Keratinocyte (primary cell): ENCODE measurements around the gene HOMER3. TPM values are rescaled to one million over a fixed set of nuclear protein-coding genes. Genes with fewer than 3 reads are reported as not detected.

ENCODE experiments used
- DNase-seq: peaks from one replicate; pipeline ENCODE4 v3.0.0-alpha.2; 2011; ENCODE audit warnings: low read depth, missing footprints, low spot score
- FAIRE-seq: peaks from 2 replicates; lab custom pipeline; 2011; peaks lifted over from hg19 to GRCh38; lab: Jason Lieb, UNC
- H2AFZ ChIP-seq: 2 replicates; pipeline ENCODE4 v1.6.0; 2012; ENCODE audit warnings: low read length, control low read depth, inconsistent platforms; ENCODE audit not compliant: control insufficient read depth
- H3K27ac ChIP-seq: 2 replicates; pipeline ENCODE4 v1.5.1; 2011; ENCODE audit warnings: low read length; ENCODE audit not compliant: control insufficient read depth, insufficient read depth
- H3K27me3 ChIP-seq: 3 replicates; pipeline ENCODE4 v1.6.0; 2011; ENCODE audit warnings: low read length; ENCODE audit not compliant: control insufficient read depth, insufficient read depth; ENCODE audit errors: extremely low read depth
- H3K36me3 ChIP-seq, 2 experiments: 2 replicates in 1 of 2; 3 replicates in 1 of 2; pipeline ENCODE4 v1.5.1; 2011; ENCODE audit warnings: low read length in 2 of 2, mild to moderate bottlenecking in 1 of 2; ENCODE audit not compliant: control insufficient read depth in 2 of 2, insufficient read depth in 2 of 2; ENCODE audit errors: extremely low read depth in 1 of 2
- H3K4me1 ChIP-seq: 3 replicates; pipeline ENCODE4 v1.5.1; 2011; ENCODE audit warnings: low read length; ENCODE audit not compliant: control insufficient read depth, insufficient read depth; ENCODE audit errors: extremely low read depth
- H3K4me2 ChIP-seq: 3 replicates; pipeline ENCODE4 v1.6.0; 2011; ENCODE audit warnings: low read depth, low read length; ENCODE audit not compliant: control insufficient read depth, insufficient read depth; ENCODE audit errors: extremely low read depth
- H3K4me3 ChIP-seq, 3 experiments: fragments of 200-600 bp in 1 of 3; sonication (generic) in 1 of 3; 2 replicates in 2 of 3; 3 replicates in 1 of 3; pipeline ENCODE4 v1.5.1; 2011 to 2016; ENCODE audit warnings: low read length in 3 of 3, mild to moderate bottlenecking in 3 of 3, control low read depth in 2 of 3, inconsistent platforms in 1 of 3, low read depth in 1 of 3, mixed read lengths in 1 of 3, mixed run types in 1 of 3, moderate library complexity in 1 of 3; ENCODE audit not compliant: control insufficient read depth in 2 of 3, insufficient read depth in 2 of 3; ENCODE audit errors: extremely low read depth in 1 of 3
- H3K79me2 ChIP-seq: 2 replicates; pipeline ENCODE4 v1.6.0; 2012; ENCODE audit warnings: low read length; ENCODE audit not compliant: control insufficient read depth, insufficient read depth
- H3K9ac ChIP-seq: 3 replicates; pipeline ENCODE4 v1.6.0; 2011; ENCODE audit warnings: low read length; ENCODE audit not compliant: control insufficient read depth, insufficient read depth; ENCODE audit errors: extremely low read depth
- H3K9me1 ChIP-seq: 3 replicates; pipeline ENCODE4 v1.6.0; 2011; ENCODE audit warnings: low read length; ENCODE audit not compliant: control insufficient read depth, insufficient read depth; ENCODE audit errors: extremely low read depth
- H3K9me3 ChIP-seq: 2 replicates; pipeline ENCODE4 v1.5.1; 2012; ENCODE audit warnings: low read depth, low read length; ENCODE audit not compliant: control insufficient read depth
- H4K20me1 ChIP-seq: 3 replicates; pipeline ENCODE4 v1.6.0; 2011; ENCODE audit warnings: low read length; ENCODE audit not compliant: control insufficient read depth, insufficient read depth; ENCODE audit errors: extremely low read depth
- CTCF ChIP-seq, 3 experiments: IDR thresholded peaks in 1 of 3; conservative IDR thresholded peaks in 1 of 3; optimal IDR thresholded peaks in 1 of 3; 2 replicates in 2 of 3; 3 replicates in 1 of 3; pipeline versions ENCODE3 to v1.5.1; 2011; ENCODE audit warnings: low read length in 3 of 3, mild to moderate bottlenecking in 3 of 3, moderate library complexity in 2 of 3, control low read depth in 1 of 3, inconsistent platforms in 1 of 3; ENCODE audit not compliant: insufficient read depth in 2 of 3; ENCODE audit errors: extremely low read depth in 1 of 3
- EZH2 ChIP-seq: IDR thresholded peaks from one replicate; pipeline ENCODE4 v1.6.1; 2012; ENCODE audit warnings: inconsistent platforms, mild to moderate bottlenecking, low read length, moderate library complexity
- dilution Hi-C: fragments of 300-500 bp; cut with MboI; formaldehyde crosslinking; loops from one replicate; pipeline ENCODE4 v1.7.0; 2020; ENCODE audit warnings: low sequenced_read_pairs; ENCODE audit not compliant: extremely low pct_ligation_motif_present
- polyA plus RNA-seq, 5 experiments: library from polyadenylated mRNA; depleted of rRNA in 3 of 5; stranded (reverse) in 3 of 5; stranded (forward) in 1 of 5; unstranded in 1 of 5; fragments of >200 nt; gene quantifications; 1 replicate in 1 of 5; 2 replicates in 3 of 5; 3 replicates in 1 of 5; pipeline versions ENCODE4 v1.2.1 to v1.2.3, GENCODE V29; 2011 to 2012; ENCODE audit warnings: missing spikeins in 2 of 5, low read depth in 1 of 5, low replicate concordance in 1 of 5

Gene HOMER3
- polyA plus RNA-seq, 1 donor (not counting 4 experiments of a cell fraction or from before 2014, with no cell fraction given) = 119 TPM

DNA sequence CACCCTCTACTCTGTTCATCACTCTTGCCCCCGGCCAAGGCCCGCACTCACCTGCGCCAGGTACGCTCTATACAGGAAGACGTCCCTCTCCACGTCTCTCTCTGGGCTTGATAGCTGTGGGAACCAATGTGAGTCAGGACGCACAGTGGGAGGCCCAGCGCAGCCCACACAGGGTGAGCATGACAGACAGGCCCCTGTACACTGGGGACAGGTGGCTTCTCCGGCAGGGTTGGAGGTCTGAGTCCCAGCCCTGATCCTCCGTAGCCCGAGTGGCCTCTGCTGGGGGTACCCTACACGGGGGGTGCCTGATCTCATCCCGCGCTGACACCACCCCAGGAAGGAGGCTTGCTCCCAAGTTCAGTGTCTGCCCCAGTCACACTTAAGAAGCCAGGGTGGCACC is 28.1 kb downstream of the HOMER3 start:
- Histone ChIP-seq H3K4me1 (no peaks in the 10 kb centered on the region), H3K79me2 (peaks cover 43% of the 10 kb centered on the region), H3K27me3 (no peaks in the 10 kb centered on the region), H3K36me3 (peaks cover 21 to 33% of the 10 kb centered on the region in 2 experiments), H3K27ac (no peak overlapping the region), H3K9me1 (no peaks in the 10 kb centered on the region), H3K4me3 (no peak overlapping the region), H4K20me1 (no peaks in the 10 kb centered on the region), H3K9me3 (no peaks in the 10 kb centered on the region), H3K4me2 (no peak overlapping the region), H3K9ac (no peak overlapping the region), H2AFZ (no peak overlapping the region)
- DNase-seq (no peak), FAIRE-seq (no peak)
- dilution Hi-C loops = no loop called here
- TF ChIP-seq CTCF (optimal IDR thresholded peaks at IDR 0.05 in 1 of 3, IDR thresholded peaks at IDR 0.05 in 1 of 3, conservative IDR thresholded peaks at IDR 0.05 in 1 of 3; ENCODE audit: extremely low read depth in 1 of 3, insufficient read depth in 2 of 3, low read length in 3 of 3) (no peak), EZH2 (no peak)

- Histone ChIP-seq H3K36me3 (peaks cover 31 to 43% of the 10 kb centered on the region in 2 experiments), H3K27me3 (no peaks in the 10 kb centered on the region), H3K79me2 (peaks cover 32% of the 10 kb centered on the region), H3K9ac (no peak overlapping the region), H3K27ac (no peak overlapping the region), H3K4me3 (no peak overlapping the region), H3K9me1 (no peaks in the 10 kb centered on the region), H2AFZ (no peak overlapping the region), H3K4me2 (no peak overlapping the region), H4K20me1 (no peaks in the 10 kb centered on the region), H3K4me1 (no peaks in the 10 kb centered on the region), H3K9me3 (no peaks in the 10 kb centered on the region)
- TF ChIP-seq EZH2 (no peak), CTCF (optimal IDR thresholded peaks at IDR 0.05 in 1 of 3, IDR thresholded peaks at IDR 0.05 in 1 of 3, conservative IDR thresholded peaks at IDR 0.05 in 1 of 3; ENCODE audit: extremely low read depth in 1 of 3, insufficient read depth in 2 of 3, low read length in 3 of 3) (no peak)
- no peak for FAIRE-seq
- no peak for DNase-seq
- dilution Hi-C loops = no loop called here
These were observed 30.1 kb downstream of the HOMER3 start for GRCh38 chr19:18910801-18911436.
